Measurements from ENCODE around the gene CEP19.

GRCh38 chr3:196711838-196712513, at the start of gene CEP19, which contains the start of gene PIGX:
- TF ChIP-seq SMC3 (conservative IDR thresholded peaks at IDR 0.05; ENCODE audit: poor library complexity) (peak; percentile 48), POLR2AphosphoS5 (IDR thresholded peaks at IDR 0.05) (peak; percentile 80), EZH2 (IDR thresholded peaks at IDR 0.05; ENCODE audit: borderline replicate concordance, insufficient read depth, low read length, poor library complexity, severe bottlenecking) (no peak), REST (IDR thresholded peaks at IDR 0.05; ENCODE audit: borderline replicate concordance) (peak; percentile 64)

Measured in neural cell (in vitro differentiated cells).